ENCODE data around the gene ICAM1. TPM values are rescaled to one million over a fixed set of nuclear protein-coding genes. Genes with fewer than 3 reads are reported as not detected.

ICAM1 gene
- total RNA-seq, 2 donors from 2014 or later, result 21.0 to 21.9 TPM

DNA sequence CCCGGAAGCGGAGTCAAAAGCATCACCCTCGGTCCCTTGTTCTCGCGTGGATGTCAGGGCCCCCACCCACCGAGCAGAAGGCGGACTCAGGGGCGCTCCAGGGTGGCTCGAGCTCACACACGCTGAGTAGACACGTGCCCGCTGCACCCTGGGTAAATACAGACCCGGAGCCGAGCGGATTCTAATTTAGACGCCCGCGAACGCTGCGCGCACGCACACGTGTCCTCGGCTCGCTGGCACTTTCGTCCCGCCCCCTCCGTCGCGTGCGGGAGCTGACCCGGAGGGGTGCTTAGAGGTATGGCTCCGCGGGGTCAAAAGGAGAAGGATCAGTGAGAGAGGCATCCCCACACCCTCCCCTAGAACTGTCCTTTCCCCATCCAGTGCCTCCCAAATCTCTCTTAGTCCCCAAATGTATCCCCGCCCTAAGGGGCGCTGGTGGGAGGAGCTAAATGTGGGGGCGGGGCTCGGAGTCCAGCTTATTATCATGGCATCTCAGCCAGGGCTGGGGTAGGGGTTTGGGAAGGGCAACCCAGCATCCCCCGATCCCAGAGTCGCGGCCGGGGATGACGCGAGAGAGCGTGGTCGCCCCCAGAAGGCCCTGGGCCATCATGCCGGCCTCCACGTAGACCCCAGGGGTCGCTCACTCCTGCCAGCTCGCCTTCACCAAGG, 18.4 kb downstream of the ICAM1 start:
- intact Hi-C loops (cut with DNase I), result no loop called here
- peak; percentile 87 for DNase-seq (ENCODE audit: low spot score)

DNA sequence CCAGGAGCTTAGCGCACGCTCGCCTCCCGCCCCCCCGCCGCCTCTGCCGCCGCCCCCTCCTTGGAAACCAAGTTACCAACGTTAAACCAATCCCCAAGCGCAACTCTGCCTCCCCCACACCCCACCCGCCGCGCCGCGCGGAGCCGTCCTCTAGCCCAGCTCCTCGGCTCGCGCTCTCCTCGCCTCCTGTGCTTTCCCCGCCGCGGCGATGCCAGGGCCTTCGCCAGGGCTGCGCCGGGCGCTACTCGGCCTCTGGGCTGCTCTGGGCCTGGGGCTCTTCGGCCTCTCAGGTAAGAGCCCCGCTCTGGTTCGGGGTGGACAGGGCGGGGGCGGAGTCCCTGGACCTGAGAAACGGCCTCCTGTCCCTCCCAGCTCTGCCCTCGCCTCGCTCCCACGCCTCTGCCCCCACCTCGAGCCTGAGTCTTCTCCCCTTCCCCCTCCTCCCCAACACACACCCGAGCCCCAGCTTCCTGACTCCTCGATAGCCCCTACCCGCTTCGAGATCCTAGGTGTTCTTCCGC, 19.0 kb downstream of the ICAM1 start, which contains the start of gene ICAM5:
ICAM5 (plus strand) TSS at position 117 of the 521 bp plus-strand sequence; CDS start at position 209, 92 bp downstream.
- peak; percentile 52 for DNase-seq (ENCODE audit: low spot score)

GRCh38 chr19:10290357-10290875, 19.5 kb downstream of the ICAM1 start:
- DNase-seq (ENCODE audit: low spot score), result peak; percentile 83

More for the DNA sequence above, 19.0 kb downstream of the ICAM1 start, which contains the start of gene ICAM5:
- intact Hi-C loops (cut with DNase I), result no loop called here

DNA sequence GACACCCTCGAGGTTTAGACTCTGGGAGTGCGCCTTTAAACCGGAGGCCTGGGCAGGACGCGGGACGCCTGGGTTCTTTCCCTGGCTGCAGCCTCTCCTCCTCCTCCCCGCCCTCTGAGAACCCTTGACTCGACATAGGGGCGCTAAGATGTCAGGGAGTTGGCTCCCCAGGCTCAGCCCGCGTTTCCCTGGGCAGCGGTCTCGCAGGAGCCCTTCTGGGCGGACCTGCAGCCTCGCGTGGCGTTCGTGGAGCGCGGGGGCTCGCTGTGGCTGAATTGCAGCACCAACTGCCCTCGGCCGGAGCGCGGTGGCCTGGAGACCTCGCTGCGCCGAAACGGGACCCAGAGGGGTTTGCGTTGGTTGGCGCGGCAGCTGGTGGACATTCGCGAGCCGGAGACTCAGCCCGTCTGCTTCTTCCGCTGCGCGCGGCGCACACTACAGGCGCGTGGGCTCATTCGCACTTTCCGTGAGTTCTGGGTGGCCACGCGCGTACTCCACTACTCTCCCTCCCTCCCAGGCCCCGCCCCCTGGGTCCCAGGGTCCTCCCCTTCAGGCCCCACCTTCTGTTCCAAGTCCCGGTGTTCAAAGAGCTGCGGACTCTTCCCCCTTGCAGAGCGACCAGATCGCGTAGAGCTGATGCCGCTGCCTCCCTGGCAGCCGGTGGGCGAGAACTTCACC, 20.1 kb downstream of the ICAM1 start:
- peak; percentile 90 for DNase-seq (ENCODE audit: low spot score)
- intact Hi-C loops (cut with DNase I), result no loop called here

More at GRCh38 chr19:10290357-10290875, 19.5 kb downstream of the ICAM1 start:
- intact Hi-C loops (cut with DNase I), result no loop called here

DNA sequence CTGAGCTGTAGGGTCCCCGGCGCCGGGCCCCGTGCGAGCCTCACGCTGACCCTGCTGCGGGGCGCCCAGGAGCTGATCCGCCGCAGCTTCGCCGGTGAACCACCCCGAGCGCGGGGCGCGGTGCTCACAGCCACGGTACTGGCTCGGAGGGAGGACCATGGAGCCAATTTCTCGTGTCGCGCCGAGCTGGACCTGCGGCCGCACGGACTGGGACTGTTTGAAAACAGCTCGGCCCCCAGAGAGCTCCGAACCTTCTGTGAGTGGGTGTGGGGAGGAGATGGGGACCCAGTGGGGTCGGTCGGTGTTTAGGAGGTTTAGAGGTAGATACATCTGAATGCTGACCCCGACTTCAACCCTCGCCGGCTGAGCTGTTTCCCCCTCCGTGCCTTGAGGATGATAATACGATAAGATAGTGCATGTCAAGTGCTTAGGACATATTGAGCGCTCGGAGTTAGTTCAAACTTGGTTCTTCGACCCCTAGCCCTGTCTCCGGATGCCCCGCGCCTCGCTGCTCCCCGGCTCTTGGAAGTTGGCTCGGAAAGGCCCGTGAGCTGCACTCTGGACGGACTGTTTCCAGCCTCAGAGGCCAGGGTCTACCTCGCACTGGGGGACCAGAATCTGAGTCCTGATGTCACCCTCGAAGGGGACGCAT, 20.8 kb downstream of the ICAM1 start:
- peak; percentile 83 for DNase-seq (ENCODE audit: low spot score)
- intact Hi-C loops (cut with DNase I), result no loop called here

DNA sequence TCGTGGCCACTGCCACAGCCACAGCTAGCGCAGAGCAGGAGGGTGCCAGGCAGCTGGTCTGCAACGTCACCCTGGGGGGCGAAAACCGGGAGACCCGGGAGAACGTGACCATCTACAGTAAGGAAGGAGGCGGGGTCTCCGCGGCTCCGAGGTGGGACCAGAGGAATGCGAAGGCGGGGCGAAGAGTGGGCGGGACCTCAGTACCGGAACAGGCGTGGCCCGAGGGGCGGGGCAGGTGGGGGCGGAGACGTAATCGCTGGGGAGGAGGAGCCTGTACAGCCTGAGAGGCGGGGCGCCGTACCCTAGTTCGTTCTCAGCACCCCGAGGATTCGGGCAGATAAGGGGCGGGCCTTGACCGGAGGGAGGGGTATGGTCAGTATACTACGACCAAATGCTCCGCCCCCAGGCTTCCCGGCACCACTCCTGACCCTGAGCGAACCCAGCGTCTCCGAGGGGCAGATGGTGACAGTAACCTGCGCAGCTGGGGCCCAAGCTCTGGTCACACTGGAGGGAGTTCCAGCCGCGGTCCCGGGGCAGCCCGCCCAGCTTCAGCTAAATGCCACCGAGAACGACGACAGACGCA, 21.4 kb downstream of the ICAM1 start:
- peak; percentile 95 for DNase-seq (ENCODE audit: low spot score)
- intact Hi-C loops (cut with DNase I), result no loop called here

GRCh38 chr19:10292789-10293636, 22.1 kb downstream of the ICAM1 start:
- peak; percentile 81 for DNase-seq (ENCODE audit: low spot score)

GRCh38 chr19:10293637-10294367, 22.9 kb downstream of the ICAM1 start:
- DNase-seq (ENCODE audit: low spot score), result peak; percentile 78

More at GRCh38 chr19:10292789-10293636, 22.1 kb downstream of the ICAM1 start:
- intact Hi-C loops (cut with DNase I), result no loop called here

DNA sequence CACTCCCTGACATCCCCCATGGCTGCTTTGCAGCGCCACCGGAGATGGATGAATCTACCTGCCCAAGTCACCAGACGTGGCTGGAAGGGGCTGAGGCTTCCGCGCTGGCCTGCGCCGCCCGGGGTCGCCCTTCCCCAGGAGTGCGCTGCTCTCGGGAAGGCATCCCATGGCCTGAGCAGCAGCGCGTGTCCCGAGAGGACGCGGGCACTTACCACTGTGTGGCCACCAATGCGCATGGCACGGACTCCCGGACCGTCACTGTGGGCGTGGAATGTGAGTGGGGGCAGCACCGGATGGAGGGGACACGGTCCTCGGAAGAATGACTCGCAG, 23.4 kb downstream of the ICAM1 start:
- DNase-seq (ENCODE audit: low spot score), result peak; percentile 70
- intact Hi-C loops (cut with DNase I), result no loop called here

More at GRCh38 chr19:10293637-10294367, 22.9 kb downstream of the ICAM1 start:
- intact Hi-C loops (cut with DNase I), result no loop called here

DNA sequence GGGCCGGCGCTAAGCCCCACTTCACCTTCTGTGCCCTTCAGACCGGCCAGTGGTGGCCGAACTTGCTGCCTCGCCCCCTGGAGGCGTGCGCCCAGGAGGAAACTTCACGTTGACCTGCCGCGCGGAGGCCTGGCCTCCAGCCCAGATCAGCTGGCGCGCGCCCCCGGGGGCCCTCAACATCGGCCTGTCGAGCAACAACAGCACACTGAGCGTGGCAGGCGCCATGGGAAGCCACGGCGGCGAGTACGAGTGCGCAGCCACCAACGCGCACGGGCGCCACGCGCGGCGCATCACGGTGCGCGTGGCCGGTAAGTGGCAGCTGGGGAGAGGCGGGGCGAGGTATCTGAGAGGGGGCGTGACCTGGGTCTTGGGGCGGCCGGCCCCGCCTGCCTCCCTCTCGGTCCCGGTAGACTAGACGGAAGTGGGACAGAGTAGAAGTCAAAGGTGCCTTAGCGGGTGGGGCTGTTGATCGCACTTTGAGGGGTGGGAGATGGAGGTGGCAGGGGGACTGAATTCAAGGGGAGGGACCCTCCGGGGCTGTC, 24.5 kb downstream of the ICAM1 start:
- intact Hi-C loops (cut with DNase I), result no loop called here
- peak; percentile 83 for DNase-seq (ENCODE audit: low spot score)

- intact Hi-C loops (cut with DNase I), result no loop called here
- no peak for DNase-seq (ENCODE audit: low spot score)
Measured at GRCh38 chr19:10295847-10296591, 25.1 kb downstream of the ICAM1 start.

DNA sequence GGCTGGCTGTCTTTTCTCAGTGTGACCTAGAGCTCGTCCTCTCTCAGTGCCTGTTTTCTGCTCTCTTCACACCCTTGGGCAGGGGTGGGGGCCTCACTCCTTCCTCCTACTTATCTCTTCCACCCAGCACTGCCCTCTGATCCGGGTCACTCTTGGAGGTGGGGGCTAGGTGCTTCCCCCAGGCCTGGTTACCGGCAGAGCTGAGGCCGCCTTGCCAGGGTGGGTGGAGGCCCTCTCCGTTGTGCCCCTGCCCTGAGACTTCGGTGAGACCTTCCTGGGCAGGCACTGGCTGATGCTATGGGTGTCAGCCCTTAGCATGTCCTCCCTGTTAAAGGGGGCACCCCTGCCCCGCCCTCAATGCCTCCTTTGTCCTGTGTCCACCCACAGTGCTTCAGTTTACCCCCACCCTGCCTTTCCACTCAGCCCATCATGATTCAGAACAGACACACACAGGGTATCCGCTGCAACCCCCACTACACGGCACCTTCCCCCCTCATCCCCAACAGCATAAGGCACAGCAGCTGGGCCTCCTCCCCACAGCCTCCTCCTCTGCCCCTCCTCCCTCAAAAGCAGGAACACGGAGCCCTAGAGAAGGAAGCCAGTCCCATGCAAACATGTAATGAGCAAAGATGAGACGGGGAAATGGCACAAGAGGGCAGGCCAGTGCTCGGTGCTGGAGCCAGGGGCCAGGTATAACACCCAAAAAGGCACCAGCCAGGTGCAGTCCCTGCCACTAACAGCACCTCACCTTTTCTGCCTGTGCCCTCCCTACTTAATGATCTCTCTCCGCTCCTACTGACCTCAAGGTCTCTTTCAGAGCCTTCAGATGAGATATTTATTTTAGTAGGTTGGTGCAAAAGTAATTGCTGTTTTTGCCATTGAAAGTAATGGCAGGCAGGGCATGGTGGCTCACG, 28.9 kb downstream of the ICAM1 start:
- DNase-seq (ENCODE audit: low spot score), result peak; percentile 81
- intact Hi-C loops (cut with DNase I), result no loop called here

DNA sequence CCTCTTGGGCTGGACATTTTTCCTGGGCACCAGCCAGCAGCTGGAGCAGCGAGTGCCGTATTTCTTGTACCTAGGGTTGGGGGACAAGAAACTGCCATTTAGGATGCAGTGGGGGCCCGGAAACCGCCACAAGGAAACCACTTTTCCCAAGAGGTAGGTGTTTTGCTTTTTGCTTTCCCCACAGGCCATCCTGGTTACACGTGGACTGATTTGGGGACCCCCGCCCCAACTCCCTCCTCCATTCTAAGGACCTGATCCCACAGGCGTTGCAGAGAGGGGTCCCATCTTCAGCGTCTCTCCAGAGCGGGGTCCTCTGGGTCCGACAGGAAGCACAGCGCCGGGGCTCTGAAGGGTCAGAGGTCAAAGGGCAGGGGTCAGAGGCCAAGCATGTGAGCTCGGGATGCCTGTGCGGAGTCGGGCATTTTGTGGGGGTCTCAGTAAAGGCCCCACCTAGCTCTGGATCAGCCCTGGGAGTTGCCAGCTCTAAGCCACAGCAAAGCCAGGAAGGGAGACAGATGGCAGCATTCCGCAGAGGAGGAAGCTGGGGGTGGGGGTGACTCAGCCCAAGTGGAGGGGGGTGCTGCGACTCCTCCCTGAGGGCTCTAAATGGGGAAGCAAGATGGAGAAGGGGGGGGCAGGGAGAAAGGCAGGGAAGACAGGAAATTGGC, 34.4 kb downstream of the ICAM1 start:
- no peak for DNase-seq (ENCODE audit: low spot score)
- intact Hi-C loops (cut with DNase I), result no loop called here

DNA sequence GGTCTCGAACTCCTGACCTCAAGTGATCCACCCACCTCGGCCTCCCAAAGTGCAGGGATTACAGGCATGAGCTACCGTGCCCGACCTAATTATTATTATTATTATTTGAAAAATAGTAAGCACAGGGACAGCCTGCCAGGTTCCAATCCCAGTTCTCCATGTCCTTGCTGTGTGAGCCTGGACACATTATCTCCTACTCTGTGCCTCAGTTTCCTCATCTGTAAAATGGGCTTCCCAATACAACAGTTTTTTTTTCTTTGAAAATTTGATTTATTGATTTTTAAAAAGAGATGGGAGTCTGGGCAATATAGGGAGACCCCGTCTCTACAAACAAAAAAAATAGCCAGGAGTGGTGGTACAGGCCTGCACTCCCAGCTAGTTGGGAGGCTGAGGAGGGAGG, 35.4 kb downstream of the ICAM1 start:
- DNase-seq (ENCODE audit: low spot score), result no peak

GRCh38 chr19:10309423-10309822, 38.5 kb downstream of the ICAM1 start, which contains the start of gene ZGLP1:
Gene ZGLP1 (minus strand): TSS chr19:10309815.
- no peak for DNase-seq (ENCODE audit: low spot score)
- intact Hi-C loops (cut with DNase I), result no loop called here

More for the DNA sequence above, 35.4 kb downstream of the ICAM1 start:
- intact Hi-C loops (cut with DNase I), result no loop called here

Data from posterior vena cava (tissue), 2 donors.